ENCODE data around the gene C20orf141. TPM values are rescaled to one million over a fixed set of nuclear protein-coding genes. Genes with fewer than 3 reads are reported as not detected.

The C20orf141 gene
- polyA plus RNA-seq, 1 donor, result not detected

- no peak for DNase-seq
Measured at GRCh38 chr20:2851086-2851485, 36.3 kb downstream of the C20orf141 start.

GRCh38 chr20:2858591-2858990 lies 43.8 kb downstream of the C20orf141 start:
- no peak for DNase-seq

GRCh38 chr20:2859330-2860121 lies 44.7 kb downstream of the C20orf141 start:
- DNase-seq, result no peak

- DNase-seq, result no peak
Measured at GRCh38 chr20:2864626-2865025, 49.8 kb downstream of the C20orf141 start.

GRCh38 chr20:2865101-2865500 lies 50.3 kb downstream of the C20orf141 start:
- DNase-seq, result no peak

Other genes starting within 250 kb of the C20orf141 start
- 161 TPM for gene NOP56, start 162.4 kb upstream of the C20orf141 start, polyA plus RNA-seq (ENCODE audit: insufficient read length)
- gene IDH3B, start 150.8 kb upstream of the C20orf141 start, polyA plus RNA-seq (ENCODE audit: insufficient read length), result 105 TPM
- gene EBF4, start 122.2 kb upstream of the C20orf141 start, polyA plus RNA-seq (ENCODE audit: insufficient read length), result 6.9 TPM
- 46.8 TPM for gene CPXM1, start 14.4 kb upstream of the C20orf141 start, polyA plus RNA-seq (ENCODE audit: insufficient read length)
- not detected for gene TMEM239, start 1.4 kb downstream of the C20orf141 start, polyA plus RNA-seq (ENCODE audit: insufficient read length)
- gene PCED1A, start 25.7 kb downstream of the C20orf141 start, polyA plus RNA-seq (ENCODE audit: insufficient read length), result 31.9 TPM
- 24.7 TPM for gene VPS16, start 25.8 kb downstream of the C20orf141 start, polyA plus RNA-seq (ENCODE audit: insufficient read length)
- 41.9 TPM for gene PTPRA, start 58.5 kb downstream of the C20orf141 start, polyA plus RNA-seq (ENCODE audit: insufficient read length)
- 0.35 TPM for gene GNRH2, start 228.6 kb downstream of the C20orf141 start, polyA plus RNA-seq (ENCODE audit: insufficient read length)
- gene MRPS26, start 231.1 kb downstream of the C20orf141 start, polyA plus RNA-seq (ENCODE audit: insufficient read length), result 35.9 TPM